C4-2B (cell line): ENCODE data around the gene RRAS.

Experiments used
- CTCF ChIP-seq: fragments of 450-650 bp; conservative IDR thresholded peaks from 2 replicates; pipeline ENCODE4 v1.5.1; 2017; ENCODE audit warnings: mild to moderate bottlenecking
- ZFX ChIP-seq: fragments of 450-650 bp; IDR thresholded peaks from 2 replicates; pipeline ENCODE4 v1.6.1; 2017

- TF ChIP-seq CTCF (no peak), ZFX (no peak)
Observed at GRCh38 chr19:49683814-49684250, 43.9 kb upstream of the RRAS start.
